ENCODE measurements around the gene FGGY.

FGGY gene

GRCh38 chr1:59688976-59689375 lies 392.1 kb downstream of the FGGY start:
- DNase-seq (ENCODE audit: low read depth): no peak
- H3K4me3 ChIP-seq (replicated peaks; ENCODE audit: low read depth, low read length): no peak overlapping the region
- TF ChIP-seq CTCF (IDR thresholded peaks at IDR 0.05; ENCODE audit: low read length, missing control alignments): no peak

- TF ChIP-seq CTCF (IDR thresholded peaks at IDR 0.05; ENCODE audit: low read length, missing control alignments): no peak
- no peak for DNase-seq (ENCODE audit: low read depth)
- H3K4me3 ChIP-seq (replicated peaks; ENCODE audit: low read depth, low read length): no peak overlapping the region
Measured at GRCh38 chr1:59689730-59690129, 392.8 kb downstream of the FGGY start.

GRCh38 chr1:59690171-59690930 lies 393.5 kb downstream of the FGGY start:
- H3K4me3 ChIP-seq (replicated peaks; ENCODE audit: low read depth, low read length): no peak overlapping the region
- no peak for DNase-seq (ENCODE audit: low read depth)
- TF ChIP-seq CTCF (IDR thresholded peaks at IDR 0.05; ENCODE audit: low read length, missing control alignments): no peak

GRCh38 chr1:59691261-59691660 lies 394.4 kb downstream of the FGGY start:
- H3K4me3 ChIP-seq (replicated peaks; ENCODE audit: low read depth, low read length): no peak overlapping the region
- TF ChIP-seq CTCF (IDR thresholded peaks at IDR 0.05; ENCODE audit: low read length, missing control alignments): no peak
- peak; percentile 33 for DNase-seq (ENCODE audit: low read depth)

GRCh38 chr1:59692591-59692990 lies 395.7 kb downstream of the FGGY start:
- peak; percentile 90 for DNase-seq (ENCODE audit: low read depth)
- no peak overlapping the region for H3K4me3 ChIP-seq (replicated peaks; ENCODE audit: low read depth, low read length)
- TF ChIP-seq CTCF (IDR thresholded peaks at IDR 0.05; ENCODE audit: low read length, missing control alignments): no peak

GRCh38 chr1:59693406-59693805 lies 396.5 kb downstream of the FGGY start:
- TF ChIP-seq CTCF (IDR thresholded peaks at IDR 0.05; ENCODE audit: low read length, missing control alignments): no peak
- H3K4me3 ChIP-seq (replicated peaks; ENCODE audit: low read depth, low read length): no peak overlapping the region
- DNase-seq (ENCODE audit: low read depth): no peak

- DNase-seq (ENCODE audit: low read depth): no peak
- TF ChIP-seq CTCF (IDR thresholded peaks at IDR 0.05; ENCODE audit: low read length, missing control alignments): no peak
Measured at GRCh38 chr1:59695252-59695651, 398.4 kb downstream of the FGGY start.

More at GRCh38 chr1:59695252-59695651, 398.4 kb downstream of the FGGY start:
- H3K4me3 ChIP-seq (replicated peaks; ENCODE audit: low read depth, low read length): no peak overlapping the region
